ENCODE results near the gene SPEG.

GRCh38 chr2:219537657-219538488 lies 103.2 kb downstream of the SPEG start:
- no peak for TF ChIP-seq ZNF274 (IDR thresholded peaks at IDR 0.05; ENCODE audit: low read depth, low read length)
- TF ChIP-seq YY1 (IDR thresholded peaks at IDR 0.05; ENCODE audit: insufficient read depth, insufficient read length), result no peak
- TF ChIP-seq SUZ12 (IDR thresholded peaks at IDR 0.05; ENCODE audit: extremely low read depth, insufficient read depth, insufficient read length), result no peak
